H1 (cell line): ENCODE results near the gene CNIH3. TPM values are rescaled to one million over a fixed set of nuclear protein-coding genes. Genes with fewer than 3 reads are reported as not detected.
A peak's percentile ranks its signal among the peaks of the same experiment; 100 is the strongest.

ENCODE experiments used
- CTCF ChIA-PET: fragments of 300-600 bp; sonication (Branson Sonifier 250); formaldehyde crosslinking; loops from one replicate; lab custom pipeline; 2021; ENCODE audit not compliant: partially characterized antibody; lab: Charles Lee
- POLR2A ChIA-PET: fragments of 300-600 bp; sonication (Branson Sonifier 250); formaldehyde crosslinking; loops from one replicate; lab custom pipeline; 2021; ENCODE audit warnings: inconsistent platforms; ENCODE audit not compliant: partially characterized antibody; lab: Charles Lee
- DNase-seq, 2 experiments: peaks; one replicate each; pipeline versions ENCODE4 v3.0.0 to v3.0.0-alpha.2; 2010 to 2022; ENCODE audit warnings: low spot score in 2 of 2, low read depth in 1 of 2, mixed read lengths in 1 of 2
- FAIRE-seq: peaks from 2 replicates; lab custom pipeline; 2011; peaks lifted over from hg19 to GRCh38; lab: Jason Lieb, UNC
- H2AFZ ChIP-seq: 2 replicates; pipeline ENCODE4 v1.8.1; 2012; ENCODE audit warnings: low read length, inconsistent platforms
- H2AK5ac ChIP-seq: 2 replicates; pipeline ENCODE4 v1.6.1; 2013; ENCODE audit warnings: low read depth, low read length
- H2BK120ac ChIP-seq: replicated peaks from 2 replicates; pipeline ENCODE3; 2013; ENCODE audit warnings: low read depth, low read length, inconsistent platforms
- H2BK12ac ChIP-seq: 2 replicates; pipeline ENCODE4 v1.6.1; 2013; ENCODE audit warnings: low read depth, low read length
- H2BK15ac ChIP-seq: 2 replicates; pipeline ENCODE4 v1.6.1; 2013; ENCODE audit warnings: low read length
- H2BK20ac ChIP-seq: 2 replicates; pipeline ENCODE4 v1.6.1; 2013; ENCODE audit warnings: low read length
- H2BK5ac ChIP-seq: 2 replicates; pipeline ENCODE4 v1.6.1; 2013; ENCODE audit warnings: low read depth, low read length
- H3K14ac ChIP-seq: 2 replicates; pipeline ENCODE4 v1.6.1; 2013; ENCODE audit warnings: inconsistent platforms; ENCODE audit not compliant: insufficient read length
- H3K18ac ChIP-seq: 2 replicates; pipeline ENCODE4 v1.6.1; 2013; ENCODE audit warnings: low read length; ENCODE audit errors: extremely low read depth
- H3K23ac ChIP-seq: 2 replicates; pipeline ENCODE4 v1.6.1; 2013; ENCODE audit warnings: inconsistent platforms; ENCODE audit not compliant: insufficient read length
- H3K23me2 ChIP-seq: 2 replicates; pipeline ENCODE4 v1.6.1; 2013; ENCODE audit warnings: low read depth, low read length
- H3K27ac ChIP-seq: 2 replicates; pipeline ENCODE4 v1.6.1; 2011; ENCODE audit warnings: low read depth, low read length, inconsistent platforms
- H3K27me3 ChIP-seq, 4 experiments: replicated peaks in 1 of 4; 1 replicate in 1 of 4; 2 replicates in 3 of 4; pipeline versions ENCODE4 v1.6.1 to v1.8.1; 2011 to 2013; ENCODE audit warnings: low read length in 3 of 4, mild to moderate bottlenecking in 3 of 4, inconsistent platforms in 2 of 4, mixed read lengths in 2 of 4, moderate library complexity in 1 of 4; ENCODE audit not compliant: control insufficient read depth in 3 of 4, insufficient read depth in 3 of 4; ENCODE audit errors: extremely low read depth in 1 of 4
- H3K36me3 ChIP-seq, 4 experiments: 2 replicates each; pipeline versions ENCODE4 v1.6.1 to v1.8.1; 2011 to 2013; ENCODE audit warnings: mild to moderate bottlenecking in 4 of 4, low read length in 3 of 4, moderate library complexity in 2 of 4, control low read depth in 1 of 4, inconsistent platforms in 1 of 4; ENCODE audit not compliant: insufficient read depth in 4 of 4, control insufficient read depth in 2 of 4
- H3K4ac ChIP-seq: replicated peaks from 2 replicates; pipeline ENCODE3; 2013; ENCODE audit warnings: low read length, low read depth, mixed read lengths, inconsistent platforms; ENCODE audit not compliant: insufficient read length
- H3K4me1 ChIP-seq, 4 experiments: replicated peaks in 1 of 4; 1 replicate in 1 of 4; 2 replicates in 3 of 4; pipeline versions ENCODE4 v1.6.1 to v1.8.1; 2011 to 2013; ENCODE audit warnings: low read length in 3 of 4, inconsistent platforms in 2 of 4, mixed read lengths in 1 of 4; ENCODE audit not compliant: insufficient read depth in 4 of 4, control insufficient read depth in 3 of 4
- H3K4me2 ChIP-seq, 2 experiments: 2 replicates each; pipeline versions ENCODE4 v1.6.1 to v1.8.1; 2011 to 2013; ENCODE audit warnings: low read depth in 2 of 2, low read length in 2 of 2, control low read depth in 1 of 2, inconsistent platforms in 1 of 2, mild to moderate bottlenecking in 1 of 2; ENCODE audit not compliant: insufficient read depth in 1 of 2
- H3K4me3 ChIP-seq, 4 experiments: fragments of 200-600, 300-600 bp in 1 of 4; sonication (generic), shearing (Covaris generic), sonication (Bioruptor Twin) in 1 of 4; 2 replicates each; pipeline versions ENCODE4 v1.5.1 to v1.8.1; 2011 to 2016; ENCODE audit warnings: low read length in 4 of 4, low read depth in 3 of 4, control low read depth in 2 of 4, inconsistent platforms in 2 of 4, mild to moderate bottlenecking in 2 of 4, mixed read lengths in 1 of 4, moderate library complexity in 1 of 4; ENCODE audit not compliant: insufficient read depth in 2 of 4; ENCODE audit errors: extremely low read depth in 1 of 4
- H3K56ac ChIP-seq: replicated peaks from 2 replicates; pipeline ENCODE3; 2013; ENCODE audit warnings: low read depth, mild to moderate bottlenecking, mixed read lengths, low read length, inconsistent platforms; ENCODE audit not compliant: insufficient read length
- H3K79me1 ChIP-seq: 2 replicates; pipeline ENCODE4 v1.6.1; 2013; ENCODE audit warnings: low read depth, low read length, control low read depth
- H3K79me2 ChIP-seq, 2 experiments: 2 replicates each; pipeline versions ENCODE4 v1.6.1 to v1.8.1; 2012 to 2013; ENCODE audit warnings: low read length in 2 of 2, mild to moderate bottlenecking in 2 of 2, inconsistent platforms in 1 of 2; ENCODE audit not compliant: insufficient read depth in 2 of 2, control insufficient read depth in 1 of 2
- H3K9ac ChIP-seq, 4 experiments: replicated peaks in 1 of 4; 1 replicate in 1 of 4; 2 replicates in 3 of 4; pipeline versions ENCODE4 v1.6.1 to v1.8.1; 2011 to 2013; ENCODE audit warnings: low read depth in 3 of 4, low read length in 3 of 4, control low read depth in 2 of 4, mild to moderate bottlenecking in 2 of 4, moderate library complexity in 2 of 4, inconsistent platforms in 1 of 4; ENCODE audit errors: extremely low read depth in 1 of 4
- H3K9me3 ChIP-seq, 2 experiments: 2 replicates each; pipeline versions ENCODE4 v1.6.1 to v1.8.1; 2012 to 2013; ENCODE audit warnings: mild to moderate bottlenecking in 2 of 2, moderate library complexity in 2 of 2, control low read depth in 1 of 2, inconsistent platforms in 1 of 2, low read depth in 1 of 2, low read length in 1 of 2, mixed read lengths in 1 of 2; ENCODE audit not compliant: insufficient read depth in 2 of 2
- H4K20me1 ChIP-seq, 2 experiments: replicated peaks in 1 of 2; 2 replicates each; pipeline versions ENCODE3 to v1.8.1; 2011 to 2013; ENCODE audit warnings: inconsistent platforms in 2 of 2, low read length in 2 of 2, mild to moderate bottlenecking in 1 of 2; ENCODE audit not compliant: insufficient read depth in 2 of 2, control insufficient read depth in 1 of 2
- H4K5ac ChIP-seq: 2 replicates; pipeline ENCODE4 v1.6.1; 2013; ENCODE audit warnings: low read length, low read depth, mixed read lengths, inconsistent platforms; ENCODE audit not compliant: insufficient read length
- H4K8ac ChIP-seq: 2 replicates; pipeline ENCODE4 v1.8.0; 2013; ENCODE audit warnings: mild to moderate bottlenecking, moderate library complexity, low read length, inconsistent platforms; ENCODE audit not compliant: insufficient read depth; ENCODE audit errors: extremely low read depth
- H4K91ac ChIP-seq: replicated peaks from 2 replicates; pipeline ENCODE3; 2013; ENCODE audit warnings: low read length, mixed read lengths, inconsistent platforms; ENCODE audit not compliant: insufficient read length
- ATF3 ChIP-seq: IDR thresholded peaks from 2 replicates; pipeline ENCODE4 v1.6.1; 2011; ENCODE audit warnings: low read depth, mild to moderate bottlenecking, low read length; ENCODE audit not compliant: insufficient read depth
- CHD1 ChIP-seq: IDR thresholded peaks from 2 replicates; pipeline ENCODE4 v1.6.1; 2012; ENCODE audit warnings: low read depth, low read length, improper control_type of control experiment
- CREB1 ChIP-seq: IDR thresholded peaks from 2 replicates; pipeline ENCODE4 v1.6.1; 2012; ENCODE audit warnings: inconsistent platforms
- KDM4A ChIP-seq: IDR thresholded peaks from one replicate; pipeline ENCODE4 v1.7.1; 2012; ENCODE audit warnings: low read depth, mild to moderate bottlenecking, moderate library complexity, low read length, inconsistent platforms; ENCODE audit not compliant: severe bottlenecking
- NRF1 ChIP-seq: IDR thresholded peaks from 2 replicates; pipeline ENCODE4 v1.6.1; 2011; ENCODE audit warnings: mild to moderate bottlenecking, low read depth, low read length, improper control_type of control experiment
- PHF8 ChIP-seq: fragments of 200-600 bp; sonication (generic); conservative IDR thresholded peaks from 2 replicates; pipeline ENCODE4 v1.7.1; 2012; ENCODE audit warnings: low read depth, mild to moderate bottlenecking, inconsistent platforms, low read length, moderate library complexity
- POLR2A ChIP-seq, 2 experiments: IDR thresholded peaks; 1 replicate in 1 of 2; 2 replicates in 1 of 2; pipeline ENCODE4 v1.6.1; 2011; ENCODE audit warnings: low read depth in 2 of 2, low read length in 2 of 2, mild to moderate bottlenecking in 2 of 2; ENCODE audit errors: control extremely low read depth in 1 of 2
- SAP30 ChIP-seq: fragments of 300-600 bp; sonication (generic); IDR thresholded peaks from 2 replicates; pipeline ENCODE4 v1.7.1; 2012; ENCODE audit warnings: low read length, moderate library complexity, mild to moderate bottlenecking, inconsistent platforms; ENCODE audit not compliant: insufficient read depth, insufficient replicate concordance
- SIN3A ChIP-seq, 2 experiments: IDR thresholded peaks in 1 of 2; conservative IDR thresholded peaks in 1 of 2; 2 replicates each; pipeline ENCODE4 v1.6.1; 2011 to 2012; ENCODE audit warnings: low read length in 2 of 2, improper control_type of control experiment in 1 of 2, low read depth in 1 of 2, mild to moderate bottlenecking in 1 of 2
- SIX5 ChIP-seq: IDR thresholded peaks from 2 replicates; pipeline ENCODE4 v1.6.1; 2011; ENCODE audit warnings: mild to moderate bottlenecking, low read depth, low read length
- SP2 ChIP-seq: IDR thresholded peaks from 2 replicates; pipeline ENCODE4 v1.6.1; 2012; ENCODE audit warnings: mild to moderate bottlenecking, low read length, inconsistent platforms
- SUZ12 ChIP-seq: fragments of 200-600 bp; sonication (generic); IDR thresholded peaks from 2 replicates; pipeline ENCODE4 v1.6.1; 2012; ENCODE audit warnings: mild to moderate bottlenecking, inconsistent platforms, low read length, moderate library complexity, mixed read lengths
- TCF12 ChIP-seq: IDR thresholded peaks from 2 replicates; pipeline ENCODE4 v1.6.1; 2011; ENCODE audit warnings: low read depth, mild to moderate bottlenecking, low read length
- WGBS, 2 experiments: shearing (Covaris generic) in 1 of 2; methylation state at CpG; one replicate each; pipeline versions ENCODE4 v1.1.6 to v1.1.7; 2013 to 2015; ENCODE audit warnings: low lambda C conversion rate in 2 of 2, mixed read lengths in 2 of 2, inconsistent platforms in 1 of 2, low coverage in 1 of 2, missing lambda C conversion rate in 1 of 2; ENCODE audit not compliant: insufficient replicate concordance in 2 of 2, insufficient coverage in 1 of 2, insufficient read length in 1 of 2; ENCODE audit errors: extremely low coverage in 1 of 2, missing lambda C conversion rate in 1 of 2; 5-methylcytosine and 5-hydroxymethylcytosine counted together
- polyA plus RNA-seq, 7 experiments: library from polyadenylated mRNA; depleted of rRNA in 3 of 7; stranded (reverse) in 5 of 7; unstranded in 2 of 7; fragments of >200 nt in 5 of 7; fragments of 200-250 nt in 2 of 7; gene quantifications; 1 replicate in 5 of 7; 2 replicates in 1 of 7; 4 replicates in 1 of 7; pipeline versions ENCODE4 v1.2.1 to v1.2.3, GENCODE V29; 2011 to 2013; ENCODE audit warnings: missing spikeins in 2 of 7, mixed read lengths in 2 of 7
- total RNA-seq: library from RNA; stranded (reverse); fragmentation: NEBNext Ultra II Directional; extraction: Animal tissue kit (Norgen Biotek cat#: 25700); gene quantifications from 2 replicates; pipeline ENCODE4 v1.2.1, GENCODE V29; 2021

The CNIH3 gene
- total and polyA plus RNA-seq, 2 of the 8 experiments (the other 6 are each of a cell fraction or from before 2014, with no cell fraction given): 3.7 to 5.6 TPM

- TF ChIP-seq SAP30 (no peak), SP2 (no peak), TCF12 (no peak), CHD1 (no peak), ATF3 (no peak), SIN3A (conservative IDR thresholded peaks at IDR 0.05 in 1 of 2, IDR thresholded peaks at IDR 0.05 in 1 of 2; ENCODE audit: low read depth in 1 of 2, low read length in 2 of 2) (no peak), SUZ12 (no peak), PHF8 (no peak), KDM4A (no peak), POLR2A (IDR thresholded peaks at IDR 0.05; ENCODE audit: control extremely low read depth in 1 of 2, low read depth in 2 of 2, low read length in 2 of 2) (no peak), SIX5 (no peak), NRF1 (no peak), CREB1 (no peak)
These were observed 27.5 kb downstream of the CNIH3 start for GRCh38 chr1:224643653-224644052.

More at GRCh38 chr1:224643653-224644052, 27.5 kb downstream of the CNIH3 start:
- no peaks in the 10 kb centered on the region for H3K4me1 ChIP-seq
- CTCF ChIA-PET: interaction anchor here (0.9 to 12.3 kb wide), 26 partner anchors 10 to 279 kb away, joined by 3 to 144 read pairs (median 4); no protein-coding TSS in a partner anchor
- H3K27ac ChIP-seq: no peak overlapping the region
- H2AK5ac ChIP-seq: no peak overlapping the region
- no peaks in the 10 kb centered on the region for H3K79me2 ChIP-seq
- no peak for DNase-seq
- no peak for FAIRE-seq
- no peak overlapping the region for H2BK20ac ChIP-seq
- H3K14ac ChIP-seq: no peak overlapping the region
- no peak overlapping the region for H2BK12ac ChIP-seq
- H3K23ac ChIP-seq: no peak overlapping the region
- H3K27me3 ChIP-seq: no peaks in the 10 kb centered on the region
- H2BK15ac ChIP-seq: no peak overlapping the region; the same call in 1 of the 2 replicates
- WGBS, 2 experiments: 93% methylated on average over 3 of the region's 5 CpGs; no CpG with 5 or more reads in 1 of the 2 experiments
- H3K4ac ChIP-seq: no peak overlapping the region
- no peak overlapping the region for H3K4me2 ChIP-seq
- no peak overlapping the region for H3K4me3 ChIP-seq
- H3K36me3 ChIP-seq: no peaks in the 10 kb centered on the region
- no peak overlapping the region for H4K5ac ChIP-seq
- 0 out of 2 replicates have a peak overlapping the region, but pooled peaks have one; percentile 35 for H2BK5ac ChIP-seq
- H3K9me3 ChIP-seq: no peaks in the 10 kb centered on the region
- no peak overlapping the region for H2BK120ac ChIP-seq
- H3K9ac ChIP-seq: no peak overlapping the region
- H4K8ac ChIP-seq: no peak overlapping the region
- no peak overlapping the region for H2AFZ ChIP-seq
- no peak overlapping the region for H3K56ac ChIP-seq
- POLR2A ChIA-PET: interaction anchor here (1.0 kb wide), 1 partner anchor 11 kb away, joined by 3 read pairs; no protein-coding TSS in a partner anchor
- H4K20me1 ChIP-seq: no peaks in the 10 kb centered on the region
- no peak overlapping the region for H4K91ac ChIP-seq
- no peaks in the 10 kb centered on the region for H3K23me2 ChIP-seq
- no peaks in the 10 kb centered on the region for H3K79me1 ChIP-seq
- no peak overlapping the region for H3K18ac ChIP-seq
